Neural crest cell (in vitro differentiated cells): ENCODE data around the gene DVL1. TPM values are rescaled to one million over a fixed set of nuclear protein-coding genes. Genes with fewer than 3 reads are reported as not detected.

Experiments used
- DNase-seq: peaks from one replicate; pipeline ENCODE4 v3.0.0; 2021; ENCODE audit warnings: low read depth, mixed read lengths, low spot score
- H3K27ac Mint-ChIP-seq: one replicate; pipeline ENCODE4 v1.8.0; 2021; ENCODE audit warnings: mild to moderate bottlenecking, mixed read lengths; ENCODE audit not compliant: unreplicated experiment
- H3K27me3 Mint-ChIP-seq: 2 replicates; pipeline ENCODE4 v1.8.0; 2021; ENCODE audit warnings: low read depth, mild to moderate bottlenecking, mixed read lengths
- H3K36me3 Mint-ChIP-seq: 2 replicates; pipeline ENCODE4 v1.8.0; 2021; ENCODE audit warnings: low read depth, mild to moderate bottlenecking, mixed read lengths
- H3K4me1 Mint-ChIP-seq: 2 replicates; pipeline ENCODE4 v1.8.0; 2021; ENCODE audit warnings: mixed read lengths
- H3K4me3 Mint-ChIP-seq: one replicate; pipeline ENCODE4 v1.8.0; 2021; ENCODE audit warnings: mild to moderate bottlenecking, mixed read lengths
- H3K9me3 Mint-ChIP-seq: 2 replicates; pipeline ENCODE4 v1.8.0; 2021; ENCODE audit warnings: mixed read lengths
- total RNA-seq: library from RNA; stranded (reverse); gene quantifications from 2 replicates; pipeline ENCODE4 v1.2.1, GENCODE V29; 2021
- TF ChIP-seq, protein P1 (sequence below): fragments of 200-600 bp; sonication (generic); conservative IDR thresholded peaks from 2 replicates; pipeline ENCODE4 v1.5.0; 2021; ENCODE audit warnings: antibody characterized with exemption, mild to moderate bottlenecking

The DVL1 gene
- total RNA-seq, 1 donor from 2014 or later = 63.4 TPM

DNA sequence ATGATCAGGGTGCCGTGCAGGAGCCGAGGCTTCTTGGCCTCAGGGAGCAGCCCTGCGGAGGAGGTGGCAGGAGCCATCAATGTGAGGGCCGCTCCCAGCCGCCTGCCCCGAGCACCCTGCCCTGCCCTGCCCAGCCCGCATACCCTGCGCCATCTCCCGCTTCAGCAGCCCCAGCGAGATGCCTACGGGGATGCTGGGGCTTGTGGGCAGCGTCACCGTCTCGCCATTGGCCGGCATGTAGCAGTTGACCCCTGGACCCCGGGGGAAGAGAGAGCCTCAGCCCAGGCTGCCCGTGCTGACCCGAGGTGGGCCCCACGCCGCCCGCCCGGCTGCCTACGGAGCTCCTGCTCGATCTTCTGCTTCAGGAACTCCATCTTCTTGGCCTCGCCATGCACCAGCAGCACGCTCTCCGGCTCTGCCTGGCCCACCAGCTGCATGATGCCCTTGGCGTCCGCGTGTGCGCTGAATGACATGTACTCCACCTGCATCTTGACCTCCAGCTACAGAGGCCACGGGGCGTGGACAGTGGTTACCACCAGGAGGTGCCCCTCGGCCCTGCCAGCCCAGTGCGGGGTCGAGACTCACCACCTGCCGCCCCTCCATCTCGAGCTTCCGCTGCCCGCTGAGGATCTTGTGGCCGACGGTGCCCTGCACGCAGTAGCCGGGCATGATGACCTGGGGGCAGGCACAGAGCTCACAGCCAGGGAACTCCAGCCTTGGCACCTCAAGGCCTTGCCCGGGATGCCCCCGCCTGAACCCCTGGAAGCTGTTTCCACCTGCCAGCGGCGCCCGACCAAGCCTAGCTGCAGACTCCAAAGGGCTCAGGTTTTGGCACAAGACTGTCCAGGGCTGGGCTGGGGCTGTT lies 36.5 kb downstream of the DVL1 start:
- Mint-ChIP-seq H3K4me1 (peaks cover 7% of the 10 kb centered on the region), H3K9me3 (no peaks in the 10 kb centered on the region), H3K27ac (no peak overlapping the region), H3K36me3 (peaks cover 2% of the 10 kb centered on the region), H3K4me3 (peak overlapping the region; percentile 12), H3K27me3 (no peaks in the 10 kb centered on the region)
- DNase-seq = no peak
- TF ChIP-seq, protein P1, sequence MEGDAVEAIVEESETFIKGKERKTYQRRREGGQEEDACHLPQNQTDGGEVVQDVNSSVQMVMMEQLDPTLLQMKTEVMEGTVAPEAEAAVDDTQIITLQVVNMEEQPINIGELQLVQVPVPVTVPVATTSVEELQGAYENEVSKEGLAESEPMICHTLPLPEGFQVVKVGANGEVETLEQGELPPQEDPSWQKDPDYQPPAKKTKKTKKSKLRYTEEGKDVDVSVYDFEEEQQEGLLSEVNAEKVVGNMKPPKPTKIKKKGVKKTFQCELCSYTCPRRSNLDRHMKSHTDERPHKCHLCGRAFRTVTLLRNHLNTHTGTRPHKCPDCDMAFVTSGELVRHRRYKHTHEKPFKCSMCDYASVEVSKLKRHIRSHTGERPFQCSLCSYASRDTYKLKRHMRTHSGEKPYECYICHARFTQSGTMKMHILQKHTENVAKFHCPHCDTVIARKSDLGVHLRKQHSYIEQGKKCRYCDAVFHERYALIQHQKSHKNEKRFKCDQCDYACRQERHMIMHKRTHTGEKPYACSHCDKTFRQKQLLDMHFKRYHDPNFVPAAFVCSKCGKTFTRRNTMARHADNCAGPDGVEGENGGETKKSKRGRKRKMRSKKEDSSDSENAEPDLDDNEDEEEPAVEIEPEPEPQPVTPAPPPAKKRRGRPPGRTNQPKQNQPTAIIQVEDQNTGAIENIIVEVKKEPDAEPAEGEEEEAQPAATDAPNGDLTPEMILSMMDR = no peak

DNA sequence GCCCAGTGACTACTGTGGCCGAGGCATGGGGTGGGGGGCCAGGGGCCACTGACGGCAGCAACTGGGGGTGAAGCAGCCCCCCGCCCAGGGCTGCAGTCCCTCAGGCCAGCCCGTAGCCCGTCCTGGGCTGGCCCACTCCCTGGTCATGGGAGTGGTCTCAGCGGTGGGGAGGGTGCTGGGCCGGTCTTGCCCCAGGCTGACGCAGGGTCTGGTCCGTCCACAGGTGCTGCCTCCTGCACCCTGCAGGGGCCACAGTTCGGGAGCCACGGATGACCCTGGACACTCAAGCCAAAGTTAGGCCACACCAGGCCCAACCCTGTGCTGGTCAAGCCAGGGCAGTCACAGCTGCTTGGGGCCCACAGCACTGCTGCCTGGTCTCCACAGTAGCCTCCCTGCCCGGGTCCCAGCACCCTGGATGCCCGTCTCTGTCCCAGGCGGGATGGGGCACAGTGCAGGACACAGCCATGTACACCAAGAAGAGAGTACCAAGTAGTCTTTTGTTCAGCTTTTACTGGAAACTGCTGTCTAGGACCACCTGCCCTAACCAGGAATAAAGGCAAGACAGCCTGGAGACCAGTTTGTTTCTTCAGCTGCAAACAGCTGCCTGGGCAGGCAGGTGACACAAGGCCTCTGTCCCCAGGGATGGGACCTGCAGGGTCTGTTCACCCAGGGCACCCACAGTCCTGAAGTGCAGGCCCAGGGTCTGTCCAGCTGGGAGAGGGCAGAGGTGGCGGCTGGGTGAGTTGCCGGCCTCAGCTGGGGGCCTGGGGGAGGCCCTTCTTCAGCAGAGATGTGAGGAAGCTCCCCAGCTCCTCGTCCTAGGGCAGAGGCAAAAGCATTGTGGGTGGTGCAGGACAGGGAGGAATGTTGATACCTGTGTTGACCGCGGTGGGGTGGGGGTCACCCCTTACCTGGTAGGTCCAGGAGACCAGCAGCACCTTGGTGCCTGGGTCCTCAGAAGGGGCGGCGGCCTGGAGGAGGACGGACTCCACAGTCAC lies 37.8 kb downstream of the DVL1 start:
- Mint-ChIP-seq H3K36me3 (peaks cover 2% of the 10 kb centered on the region), H3K9me3 (no peaks in the 10 kb centered on the region), H3K4me3 (peak overlapping the region; percentile 83), H3K4me1 (peaks cover 16% of the 10 kb centered on the region), H3K27ac (no peak overlapping the region), H3K27me3 (no peaks in the 10 kb centered on the region)
- TF ChIP-seq, protein P1 = no peak
- DNase-seq = no peak

DNA sequence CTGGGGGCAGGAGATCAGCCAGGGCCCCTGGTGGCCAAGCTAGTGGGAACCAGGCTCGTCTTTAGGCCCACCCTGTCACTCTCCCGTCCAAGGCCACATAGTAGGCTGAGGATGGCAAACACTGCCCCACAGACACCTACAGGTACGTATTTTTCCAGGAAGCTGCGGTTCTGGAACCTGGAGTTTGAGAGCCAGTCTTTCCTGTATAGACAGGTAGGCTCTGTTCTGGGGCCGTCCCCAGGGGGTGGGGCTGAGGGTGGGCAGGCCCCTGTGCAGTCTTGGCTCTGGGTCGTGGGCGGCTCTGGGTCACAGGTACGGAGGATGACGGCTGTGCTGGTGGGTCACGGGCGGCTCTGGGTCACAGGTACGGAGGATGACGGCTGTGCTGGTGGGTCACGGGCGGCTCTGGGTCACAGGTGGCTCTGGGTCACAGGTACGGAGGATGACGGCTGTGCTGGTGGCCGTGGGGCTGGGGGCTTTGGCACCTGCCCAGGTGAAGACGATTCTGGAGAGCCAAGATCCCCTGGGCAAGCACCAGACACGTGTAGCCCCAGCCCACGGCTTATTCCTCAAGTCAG lies 38.7 kb downstream of the DVL1 start:
- Mint-ChIP-seq H3K9me3 (no peaks in the 10 kb centered on the region), H3K36me3 (no peaks in the 10 kb centered on the region), H3K4me1 (peaks cover 15% of the 10 kb centered on the region), H3K4me3 (peak overlapping the region; percentile 83), H3K27ac (no peak overlapping the region), H3K27me3 (no peaks in the 10 kb centered on the region)
- DNase-seq = no peak
- TF ChIP-seq, protein P1 = no peak

DNA sequence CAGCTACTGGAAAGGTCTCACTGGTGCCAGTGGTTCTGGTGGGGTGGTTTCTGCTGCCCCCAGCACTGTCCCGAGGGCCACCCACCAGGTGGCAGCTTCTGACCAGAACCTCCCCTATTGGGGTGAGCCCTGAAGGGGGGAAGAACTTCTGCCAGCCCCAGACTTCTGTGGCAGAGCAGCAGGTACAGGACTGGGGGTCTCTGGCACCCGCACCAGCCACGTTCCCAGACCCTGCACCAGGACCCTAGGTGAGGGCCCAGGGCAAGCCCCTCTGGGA lies 39.2 kb downstream of the DVL1 start:
- no peaks in the 10 kb centered on the region for H3K36me3 Mint-ChIP-seq
- no peaks in the 10 kb centered on the region for H3K9me3 Mint-ChIP-seq
- no peaks in the 10 kb centered on the region for H3K27me3 Mint-ChIP-seq
- no peak for DNase-seq
- H3K27ac Mint-ChIP-seq = no peak overlapping the region
- TF ChIP-seq, protein P1 = no peak
- peaks cover 17% of the 10 kb centered on the region for H3K4me1 Mint-ChIP-seq
- peak overlapping the region; percentile 83 for H3K4me3 Mint-ChIP-seq

DNA sequence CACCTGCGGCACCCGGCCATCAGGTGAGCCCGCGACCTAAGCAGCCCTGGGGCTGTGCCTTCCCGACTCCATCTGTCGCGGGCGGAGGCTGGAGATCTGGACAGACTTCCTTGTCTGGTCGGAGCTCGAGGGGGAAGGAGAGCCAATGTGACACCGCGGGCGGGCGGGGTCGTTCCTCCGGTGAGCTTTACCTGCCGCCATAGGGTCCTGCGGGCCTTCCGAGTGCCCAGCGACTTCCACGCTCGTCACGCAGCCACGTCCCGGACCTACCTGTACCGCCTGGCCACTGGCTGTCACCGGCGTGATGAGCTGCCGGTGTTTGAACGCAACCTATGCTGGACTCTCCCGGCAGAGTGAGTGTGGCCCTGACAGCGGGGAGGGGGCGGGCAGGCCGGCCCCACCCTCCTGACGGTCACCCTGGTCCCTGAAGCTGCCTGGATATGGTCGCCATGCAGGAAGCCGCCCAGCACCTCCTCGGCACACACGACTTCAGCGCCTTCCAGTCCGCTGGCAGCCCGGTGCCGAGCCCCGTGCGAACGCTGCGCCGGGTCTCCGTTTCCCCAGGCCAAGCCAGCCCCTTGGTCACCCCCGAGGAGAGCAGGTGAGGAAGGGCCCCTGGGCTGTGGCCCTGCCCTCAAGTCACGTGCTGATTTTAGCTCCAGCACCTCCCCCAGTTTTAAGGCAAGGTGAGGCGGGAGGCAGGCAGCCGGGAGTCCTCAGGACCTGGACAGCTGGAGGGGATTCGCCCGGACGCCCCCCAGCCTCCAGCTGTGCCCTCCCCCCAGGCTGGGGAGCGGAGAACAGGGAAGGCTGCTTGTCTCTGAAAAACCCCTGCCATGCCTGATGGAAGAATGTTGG lies 39.7 kb downstream of the DVL1 start:
- H3K9me3 Mint-ChIP-seq = no peaks in the 10 kb centered on the region
- H3K27me3 Mint-ChIP-seq = no peaks in the 10 kb centered on the region
- peak overlapping the region; percentile 12 for H3K27ac Mint-ChIP-seq
- peaks cover 22% of the 10 kb centered on the region for H3K4me1 Mint-ChIP-seq
- DNase-seq = no peak
- H3K4me3 Mint-ChIP-seq = peak overlapping the region; percentile 85
- H3K36me3 Mint-ChIP-seq = no peaks in the 10 kb centered on the region
- TF ChIP-seq, protein P1 = no peak
